MV-4-11 (cell line): ENCODE measurements around the gene SPARCL1.
"Not testable (repeated sequence)": the region's sequence is repeated elsewhere in the genome, so short reads cannot be mapped to it uniquely, and the experiment has no call there.

Source experiments
- DNase-seq: peaks from one replicate; lab custom pipeline; 2025; lab: John Stamatoyannopoulos, UW

SPARCL1 gene, protein sequence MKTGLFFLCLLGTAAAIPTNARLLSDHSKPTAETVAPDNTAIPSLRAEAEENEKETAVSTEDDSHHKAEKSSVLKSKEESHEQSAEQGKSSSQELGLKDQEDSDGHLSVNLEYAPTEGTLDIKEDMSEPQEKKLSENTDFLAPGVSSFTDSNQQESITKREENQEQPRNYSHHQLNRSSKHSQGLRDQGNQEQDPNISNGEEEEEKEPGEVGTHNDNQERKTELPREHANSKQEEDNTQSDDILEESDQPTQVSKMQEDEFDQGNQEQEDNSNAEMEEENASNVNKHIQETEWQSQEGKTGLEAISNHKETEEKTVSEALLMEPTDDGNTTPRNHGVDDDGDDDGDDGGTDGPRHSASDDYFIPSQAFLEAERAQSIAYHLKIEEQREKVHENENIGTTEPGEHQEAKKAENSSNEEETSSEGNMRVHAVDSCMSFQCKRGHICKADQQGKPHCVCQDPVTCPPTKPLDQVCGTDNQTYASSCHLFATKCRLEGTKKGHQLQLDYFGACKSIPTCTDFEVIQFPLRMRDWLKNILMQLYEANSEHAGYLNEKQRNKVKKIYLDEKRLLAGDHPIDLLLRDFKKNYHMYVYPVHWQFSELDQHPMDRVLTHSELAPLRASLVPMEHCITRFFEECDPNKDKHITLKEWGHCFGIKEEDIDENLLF

DNA sequence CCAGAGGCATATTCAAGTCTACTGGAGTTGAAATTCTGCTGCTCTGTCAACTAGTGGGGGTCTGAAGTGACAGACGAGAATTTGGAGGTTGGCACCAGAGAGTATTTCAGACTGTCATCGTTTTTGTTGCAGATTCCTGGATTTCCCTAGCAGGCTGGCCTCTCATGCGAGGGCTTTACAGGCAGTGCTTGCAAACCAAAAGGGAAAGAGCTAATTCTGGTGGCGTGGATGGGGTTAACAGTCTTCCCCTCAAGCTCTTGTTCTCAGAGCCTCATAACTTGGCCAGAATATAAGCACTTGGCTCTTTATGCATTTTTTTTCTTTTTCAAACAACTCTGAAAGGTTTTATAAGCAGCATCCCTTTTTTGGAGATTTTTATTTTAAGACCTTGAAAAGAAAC is at the start of gene SPARCL1:
TSS of gene SPARCL1 (minus strand) at position 190 of the 400 bp plus-strand sequence. CDS start 29,802 bp downstream, outside the sequence.
- no peak for DNase-seq

- DNase-seq = no peak
These were observed 46.8 kb upstream of the SPARCL1 start for GRCh38 chr4:87575983-87576382.

DNA sequence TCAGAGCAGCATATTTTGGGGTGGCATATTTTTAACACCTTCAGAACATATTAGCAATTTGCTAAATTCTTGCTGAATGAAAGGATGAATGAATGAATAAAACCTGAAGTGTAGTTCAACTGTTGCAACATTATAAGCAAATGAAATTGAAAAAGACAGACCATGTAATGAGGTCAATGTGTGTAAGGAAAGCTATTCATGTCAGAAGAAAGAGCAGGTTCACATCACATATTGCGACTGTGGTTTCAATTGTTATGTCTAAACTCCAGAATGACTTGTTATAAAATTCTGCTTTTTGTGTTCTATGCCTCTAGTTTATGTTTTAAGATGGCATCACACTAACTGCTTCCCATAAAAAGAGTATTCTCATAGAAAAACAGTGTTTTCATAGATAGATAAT is 46.2 kb upstream of the SPARCL1 start:
- DNase-seq = no peak

- DNase-seq = peak; percentile 2
These were observed 45.8 kb upstream of the SPARCL1 start for GRCh38 chr4:87574996-87575395.

DNA sequence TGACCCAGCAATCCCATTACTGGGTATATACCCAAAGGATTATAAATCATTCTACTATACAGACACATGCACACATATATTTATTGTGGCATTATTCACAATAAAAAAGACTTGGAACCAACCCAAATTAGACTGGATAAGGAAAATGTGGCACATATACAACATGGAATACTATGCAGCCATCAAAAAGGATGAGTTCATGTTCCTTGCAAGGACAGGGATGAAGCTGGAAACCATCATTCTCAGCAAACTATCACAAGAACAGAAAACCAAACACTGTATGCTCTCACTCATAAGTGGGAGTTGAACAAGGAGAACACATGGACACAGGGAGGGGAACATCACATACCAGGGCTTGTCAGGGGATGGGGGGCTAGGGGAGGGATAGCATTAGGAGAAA is 45.2 kb upstream of the SPARCL1 start:
- not testable (repeated sequence) for DNase-seq

- DNase-seq = no peak
These were observed 41.2 kb upstream of the SPARCL1 start for GRCh38 chr4:87570290-87570805.

GRCh38 chr4:87567191-87567590 is 38.0 kb upstream of the SPARCL1 start:
- DNase-seq = no peak

DNA sequence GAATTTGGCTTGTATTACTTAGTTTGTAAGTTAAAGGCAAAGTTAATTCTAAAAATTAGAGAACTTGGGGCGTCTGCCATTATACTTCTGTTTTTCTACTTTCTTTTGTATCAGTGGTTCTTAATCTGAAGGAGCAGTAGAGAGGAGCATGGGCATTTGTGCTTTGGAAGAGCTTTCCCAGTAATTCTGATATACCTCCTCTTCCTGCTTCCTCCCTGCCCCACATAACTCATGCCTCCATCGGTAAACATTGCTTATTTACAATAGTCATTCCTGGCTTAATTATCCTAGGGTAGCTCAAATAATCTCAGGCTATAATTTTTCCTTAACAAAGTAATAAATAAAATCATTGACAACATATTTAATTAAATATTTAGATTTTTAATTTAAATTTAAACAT is 37.1 kb upstream of the SPARCL1 start:
- DNase-seq = no peak

- DNase-seq = no peak
These were observed 36.6 kb upstream of the SPARCL1 start for GRCh38 chr4:87565746-87566145.

GRCh38 chr4:87560802-87561201 is 31.6 kb upstream of the SPARCL1 start:
- DNase-seq = no peak

DNA sequence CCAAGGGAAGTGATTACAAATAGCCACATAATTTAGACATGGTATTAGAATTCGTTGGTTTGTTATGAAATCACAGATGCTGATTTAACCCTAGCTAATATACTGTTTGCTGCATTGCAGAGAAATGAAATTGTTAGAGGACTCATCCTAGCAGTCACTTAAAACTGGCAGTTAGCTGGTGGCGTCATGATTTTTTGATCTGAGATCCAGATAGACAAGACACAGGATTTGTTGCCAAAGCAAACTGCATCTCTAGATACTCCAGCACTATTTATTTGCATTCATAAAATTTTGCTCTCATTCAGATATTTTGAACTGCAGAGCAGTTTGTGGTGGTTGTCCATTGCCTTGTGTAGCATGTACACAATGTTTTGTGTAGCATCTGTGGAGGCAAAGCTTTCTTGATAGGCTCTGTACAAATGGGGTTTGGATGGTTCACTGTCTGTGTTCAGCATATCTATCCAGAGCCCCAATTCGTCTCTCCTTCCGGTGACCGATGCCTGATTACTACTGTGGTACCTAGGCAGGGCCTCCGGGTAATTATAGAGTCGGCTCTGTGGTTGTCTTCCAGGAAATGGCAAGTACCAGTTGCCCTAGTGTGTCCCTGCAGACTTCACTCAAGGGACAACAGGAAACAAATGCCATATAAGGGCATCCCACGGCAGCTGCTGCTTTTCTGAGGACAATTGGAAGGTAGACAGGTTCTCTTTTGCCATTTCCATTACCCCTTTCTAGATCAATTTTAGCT is 30.1 kb upstream of the SPARCL1 start:
- DNase-seq = peak; percentile 79

GRCh38 chr4:87557348-87557747 is 28.2 kb upstream of the SPARCL1 start:
- no peak for DNase-seq

GRCh38 chr4:87555773-87556619 is 26.8 kb upstream of the SPARCL1 start:
- DNase-seq = peak; percentile 41

DNA sequence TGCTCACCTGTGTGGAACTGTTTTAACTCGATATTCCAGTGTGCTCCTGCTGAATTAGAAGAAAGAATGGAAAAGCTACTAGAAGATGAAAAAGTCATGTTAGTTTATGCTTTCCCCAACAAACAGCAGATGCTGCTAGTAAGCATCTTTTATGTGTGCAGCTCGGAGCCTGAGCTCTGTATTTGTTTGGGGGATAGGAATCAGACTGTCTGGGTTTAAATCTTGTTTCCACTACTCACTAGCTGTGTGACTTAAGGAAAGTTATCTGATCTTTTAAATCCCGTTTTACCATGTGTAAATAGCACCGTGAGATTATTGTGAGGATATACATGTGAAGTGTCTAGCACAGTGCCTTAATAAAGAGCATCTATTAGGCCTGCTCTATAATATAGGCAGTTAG is 24.0 kb upstream of the SPARCL1 start:
- DNase-seq = no peak

DNA sequence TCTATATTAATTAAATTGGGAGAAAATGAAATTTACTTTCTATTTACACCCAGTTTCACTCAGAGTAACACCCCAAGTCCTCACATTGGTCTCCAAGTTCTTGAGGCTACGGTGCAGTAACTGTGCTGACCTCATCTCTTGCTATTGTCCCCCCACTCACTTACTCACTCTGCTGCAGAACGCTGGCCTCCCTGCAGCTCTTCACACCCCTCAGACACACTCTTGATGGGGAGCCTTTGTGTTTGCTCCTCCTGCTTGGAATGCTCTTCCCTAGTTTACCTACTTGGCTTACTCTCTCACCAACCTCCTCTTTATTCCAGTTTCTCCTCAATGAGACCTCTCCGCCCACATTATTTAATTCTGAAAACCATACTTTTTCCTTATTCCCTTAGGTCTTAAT is 22.2 kb upstream of the SPARCL1 start:
- no peak for DNase-seq

DNA sequence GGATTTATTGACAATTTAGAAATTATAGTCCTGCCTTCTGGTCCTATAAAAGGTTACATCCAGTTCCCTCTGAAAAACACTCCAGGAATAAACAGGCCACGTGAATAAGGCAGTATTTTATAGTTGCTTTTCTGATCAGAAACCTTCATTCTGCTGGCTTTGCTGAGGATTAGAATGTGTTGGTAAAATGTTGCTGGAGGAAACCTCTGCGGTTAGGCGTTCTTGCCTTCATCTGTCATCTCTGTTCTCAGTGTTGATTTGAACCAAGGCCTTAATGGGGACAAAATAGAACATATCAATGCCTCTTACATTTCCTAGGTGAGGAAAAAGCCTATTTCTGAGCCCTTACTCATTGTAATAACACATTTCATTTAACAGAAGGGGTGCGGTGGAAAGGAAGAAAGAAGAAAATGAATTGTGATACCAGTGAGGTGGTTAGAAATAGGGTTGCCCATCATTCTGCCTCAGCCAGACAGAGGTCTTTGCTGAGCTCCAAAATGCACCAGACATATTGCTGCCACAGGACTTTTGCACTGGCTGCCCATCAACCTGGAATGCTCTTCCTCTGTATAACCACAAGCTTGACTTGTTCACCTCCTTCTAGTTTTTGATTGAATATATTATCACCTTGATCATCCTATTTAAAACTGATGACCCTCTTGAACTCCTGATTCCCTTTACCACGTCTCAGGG is 18.0 kb upstream of the SPARCL1 start:
- no peak for DNase-seq

- DNase-seq = no peak
These were observed 15.9 kb upstream of the SPARCL1 start for GRCh38 chr4:87545052-87545451.

GRCh38 chr4:87543835-87544461 is 14.8 kb upstream of the SPARCL1 start:
- peak; percentile 34 for DNase-seq

GRCh38 chr4:87542734-87543312 is 13.6 kb upstream of the SPARCL1 start:
- no peak for DNase-seq
